ENCODE data around the gene CCDC7.

CCDC7 gene

DNA sequence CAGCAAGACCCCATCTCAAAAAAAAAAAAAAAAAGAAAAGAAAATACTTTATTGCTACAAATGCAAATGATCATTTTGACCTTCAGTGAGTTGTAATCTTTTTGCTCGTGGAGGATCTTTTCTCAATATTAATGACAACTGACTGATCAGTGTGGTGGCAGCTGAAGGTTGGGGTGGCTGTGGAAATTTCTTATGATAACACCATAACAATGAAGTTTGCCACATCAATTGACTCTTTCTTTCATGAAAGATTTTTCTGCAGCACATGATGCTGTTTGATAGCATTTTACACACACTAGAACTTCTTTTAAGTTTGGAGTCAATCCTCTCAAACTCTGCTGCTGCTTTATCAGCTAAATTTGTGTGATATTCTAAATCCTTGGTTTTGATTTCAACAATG is 12.4 kb upstream of the CCDC7 start:
- TF ChIP-seq GATA3 (IDR thresholded peaks at IDR 0.05; ENCODE audit: low read depth, low read length) (no peak), GATA2 (IDR thresholded peaks at IDR 0.05; ENCODE audit: low read depth, low read length) (no peak)

DNA sequence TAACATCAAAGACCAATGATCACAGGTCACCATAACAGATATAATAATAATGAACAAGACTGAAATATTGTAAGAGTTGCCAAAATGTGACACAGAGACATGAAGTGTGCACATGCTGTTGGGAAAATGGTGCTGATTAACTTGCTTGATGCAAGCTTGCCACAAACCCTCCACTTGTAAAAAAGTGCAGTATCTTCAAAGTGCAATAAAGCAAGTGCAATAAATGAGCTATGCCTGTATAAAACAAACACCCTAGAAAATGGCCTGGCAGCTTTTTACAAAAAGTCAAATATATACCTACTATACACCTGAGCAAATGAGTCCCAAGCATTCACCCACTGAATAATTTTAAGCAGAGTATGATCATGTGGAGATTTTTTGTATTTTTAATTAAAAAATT is 9.7 kb upstream of the CCDC7 start:
- no peak for TF ChIP-seq GATA3 (IDR thresholded peaks at IDR 0.05; ENCODE audit: low read depth, low read length)
- no peak for TF ChIP-seq GATA2 (IDR thresholded peaks at IDR 0.05; ENCODE audit: low read depth, low read length)

DNA sequence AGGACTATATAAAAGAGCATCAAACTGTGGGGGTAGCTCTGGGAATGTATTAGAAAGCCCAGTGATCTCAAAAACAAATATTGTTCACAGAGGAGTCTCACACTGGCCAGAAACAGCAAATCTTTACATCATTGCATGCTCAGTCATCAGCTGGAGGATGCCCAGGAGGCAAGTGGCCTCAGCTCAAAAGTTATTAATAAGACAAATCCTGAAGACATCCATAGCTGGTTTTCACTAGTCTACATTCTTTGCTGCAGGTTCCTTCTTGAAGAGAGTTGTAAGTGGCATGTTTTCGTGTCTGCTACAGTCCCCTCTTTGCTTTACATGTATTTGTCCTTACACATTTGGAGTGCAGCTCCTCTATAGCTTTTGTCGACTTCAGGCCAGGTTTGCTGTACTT is 8.6 kb upstream of the CCDC7 start:
- no peak for TF ChIP-seq GATA2 (IDR thresholded peaks at IDR 0.05; ENCODE audit: low read depth, low read length)
- TF ChIP-seq GATA3 (IDR thresholded peaks at IDR 0.05; ENCODE audit: low read depth, low read length) = no peak

DNA sequence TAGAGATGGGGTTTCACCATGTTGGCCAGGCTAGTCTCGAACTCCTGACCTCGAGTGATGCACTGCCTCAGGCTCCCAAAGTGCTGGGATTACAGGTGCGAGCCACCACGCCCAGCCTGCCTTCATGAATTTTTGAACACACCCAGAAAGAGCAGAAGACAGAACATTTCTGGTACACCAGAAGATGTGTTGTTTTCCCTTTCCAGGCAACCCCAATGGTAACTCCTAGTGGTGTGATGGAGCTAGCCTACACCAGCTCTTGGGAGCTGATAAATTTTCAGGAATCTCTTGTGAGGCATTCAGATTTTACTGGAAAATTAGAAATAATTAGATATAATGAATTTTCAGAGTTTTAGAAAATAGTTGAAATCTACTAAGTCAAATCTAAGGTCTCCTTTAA is 904 bp upstream of the CCDC7 start:
- TF ChIP-seq GATA3 (IDR thresholded peaks at IDR 0.05; ENCODE audit: low read depth, low read length) = no peak
- TF ChIP-seq GATA2 (IDR thresholded peaks at IDR 0.05; ENCODE audit: low read depth, low read length) = no peak

DNA sequence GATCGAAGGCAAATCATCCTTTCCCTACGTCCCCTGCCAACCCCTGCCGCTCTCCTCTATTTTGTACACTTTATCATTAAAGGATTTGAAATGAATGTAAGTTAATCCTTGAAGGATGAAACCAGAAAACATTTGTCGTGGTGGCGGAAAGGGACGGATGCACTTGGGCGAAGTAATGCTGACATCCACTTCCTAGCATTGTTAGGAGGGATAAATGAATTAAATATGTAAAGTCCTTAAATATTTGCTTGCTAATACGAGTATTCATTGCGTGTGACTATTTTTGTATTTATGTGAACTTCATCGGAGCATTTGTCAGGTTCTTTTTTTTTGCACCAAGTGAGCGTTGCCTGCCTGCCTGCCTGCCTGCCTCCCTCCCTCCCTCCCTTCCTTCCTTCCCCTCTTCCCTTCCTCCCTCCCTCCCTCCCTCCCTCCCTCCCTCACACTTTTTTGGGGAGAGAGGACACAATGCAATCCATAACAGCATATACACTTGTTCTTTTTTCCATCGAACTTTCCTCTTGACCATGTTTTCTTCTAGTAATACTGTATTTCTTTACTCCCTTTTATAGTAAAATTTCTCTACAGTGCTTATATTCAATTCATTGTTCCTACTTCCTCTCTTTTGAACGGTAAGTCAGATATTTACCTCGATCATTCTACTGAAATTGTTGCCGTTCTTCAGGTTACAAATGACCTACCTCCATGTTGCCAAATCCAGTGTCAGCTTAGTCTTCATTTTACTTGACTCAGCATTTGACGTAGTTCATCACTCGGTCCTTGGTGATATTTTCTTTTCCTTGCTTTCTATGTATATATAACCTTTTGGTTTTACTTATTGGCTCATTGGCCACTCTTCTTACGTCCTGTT is 831 bp downstream of the CCDC7 start:
- TF ChIP-seq GATA2 (IDR thresholded peaks at IDR 0.05; ENCODE audit: low read depth, low read length) (no peak), GATA3 (IDR thresholded peaks at IDR 0.05; ENCODE audit: low read depth, low read length) (no peak)

DNA sequence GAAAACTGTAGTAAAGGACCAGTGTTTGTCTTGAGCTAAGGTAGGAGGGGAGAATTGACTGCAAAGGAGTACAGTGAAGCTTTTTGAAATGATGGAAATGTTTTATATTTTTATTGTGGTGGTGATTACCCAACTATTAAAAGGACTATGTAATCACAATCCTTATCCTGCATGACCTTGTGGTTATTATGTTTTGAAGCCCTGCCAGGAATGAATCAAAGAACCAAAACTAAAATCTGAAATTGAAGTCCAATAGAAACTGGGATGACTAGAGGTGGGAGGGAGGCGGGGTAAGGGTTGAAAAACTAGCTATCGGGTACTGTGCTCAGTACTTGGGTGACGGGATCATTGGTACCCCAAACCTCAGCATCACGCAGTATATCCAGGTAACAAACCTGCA is 8.2 kb downstream of the CCDC7 start:
- no peak for TF ChIP-seq GATA2 (IDR thresholded peaks at IDR 0.05; ENCODE audit: low read depth, low read length)
- no peak for TF ChIP-seq GATA3 (IDR thresholded peaks at IDR 0.05; ENCODE audit: low read depth, low read length)

DNA sequence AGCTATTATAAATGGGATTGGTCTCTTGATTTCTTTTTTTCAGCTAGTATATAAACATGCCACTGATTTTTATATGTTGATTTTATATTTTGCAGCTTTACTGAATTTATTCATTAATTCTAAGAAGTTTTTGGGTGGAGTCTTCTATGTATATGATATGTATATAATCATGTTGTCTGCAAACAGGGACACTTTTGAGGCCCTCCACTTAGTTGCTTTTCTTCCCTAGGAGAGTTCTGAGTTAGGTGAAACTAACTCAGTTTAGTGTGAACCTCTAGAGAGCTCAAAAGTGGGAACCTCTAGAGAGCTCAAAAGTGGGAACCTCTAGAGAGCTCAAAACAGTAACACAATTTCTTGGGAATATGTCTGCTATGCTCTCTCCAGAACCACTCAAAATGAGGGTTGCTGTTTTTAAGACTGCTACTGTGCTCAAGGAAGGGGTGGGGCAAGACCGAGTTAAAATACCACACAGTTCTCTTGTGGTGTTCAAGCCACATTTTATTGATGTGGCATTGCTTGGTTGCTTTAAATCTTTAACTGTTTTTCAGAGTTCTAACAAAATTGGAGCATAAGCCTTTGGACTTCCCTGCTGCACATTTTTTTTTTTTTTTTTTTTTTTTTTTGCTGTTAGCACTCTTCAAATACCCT is 13.2 kb downstream of the CCDC7 start:
- TF ChIP-seq GATA3 (IDR thresholded peaks at IDR 0.05; ENCODE audit: low read depth, low read length) (no peak), GATA2 (IDR thresholded peaks at IDR 0.05; ENCODE audit: low read depth, low read length) (no peak)

DNA sequence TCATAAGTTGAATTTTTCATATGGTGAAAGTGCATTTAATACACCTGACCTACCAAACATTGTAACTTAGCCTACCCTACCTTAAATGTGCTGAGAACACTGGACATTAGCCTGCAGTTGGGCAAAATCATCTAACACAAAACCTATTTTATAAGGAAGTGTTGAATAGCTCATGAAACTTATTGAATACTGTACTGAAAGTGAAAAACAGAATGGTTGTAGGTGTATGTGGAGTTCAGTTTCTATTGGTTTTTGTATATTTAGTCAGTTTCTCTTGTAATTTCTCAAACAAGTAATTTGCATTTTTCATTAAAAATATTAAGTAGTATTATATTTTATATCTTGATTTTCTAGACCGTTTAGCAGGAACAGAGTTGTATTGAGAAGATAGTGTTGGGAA is 15.3 kb downstream of the CCDC7 start:
- no peak for TF ChIP-seq GATA3 (IDR thresholded peaks at IDR 0.05; ENCODE audit: low read depth, low read length)
- TF ChIP-seq GATA2 (IDR thresholded peaks at IDR 0.05; ENCODE audit: low read depth, low read length) = no peak

DNA sequence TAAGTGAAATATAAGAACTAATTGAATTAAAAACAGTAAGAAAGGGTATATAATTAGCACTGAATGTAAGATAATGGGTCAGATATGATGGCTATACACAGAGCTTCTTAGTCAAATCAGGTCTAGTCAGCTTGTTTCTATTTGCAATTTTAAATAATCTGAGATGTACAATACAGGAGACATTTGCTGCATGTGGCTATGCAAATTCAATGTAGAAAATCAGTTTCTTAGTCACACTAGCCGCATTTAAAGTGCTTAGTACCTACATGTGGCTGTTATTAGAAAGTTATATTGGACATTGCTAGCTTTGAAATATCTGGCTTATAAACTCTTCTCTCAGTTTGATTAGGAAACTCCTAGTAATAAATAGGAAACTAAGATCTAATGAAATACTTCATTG is 25.3 kb downstream of the CCDC7 start:
- no peak for TF ChIP-seq GATA3 (IDR thresholded peaks at IDR 0.05; ENCODE audit: low read depth, low read length)
- TF ChIP-seq GATA2 (IDR thresholded peaks at IDR 0.05; ENCODE audit: low read depth, low read length) = no peak

DNA sequence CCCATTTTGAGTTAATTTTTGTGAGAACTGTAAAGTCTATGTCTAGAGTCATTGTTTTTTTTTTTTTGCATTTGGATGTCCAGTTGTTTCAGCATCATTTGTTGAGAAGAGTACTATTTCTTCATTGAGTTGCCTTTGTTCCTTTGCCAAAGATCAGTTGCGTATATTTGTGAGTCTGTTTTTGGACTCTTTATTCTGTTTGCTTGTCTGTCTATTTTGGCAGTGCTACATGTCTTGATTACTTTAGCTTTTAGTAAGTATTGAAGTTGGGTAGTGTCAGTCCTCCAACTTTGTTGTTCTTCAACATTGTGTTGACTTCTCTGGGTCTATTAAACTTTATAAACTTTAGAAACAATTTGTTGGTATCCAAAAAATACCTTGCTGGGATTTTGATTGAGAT is 31.6 kb downstream of the CCDC7 start:
- no peak for TF ChIP-seq GATA2 (IDR thresholded peaks at IDR 0.05; ENCODE audit: low read depth, low read length)
- no peak for TF ChIP-seq GATA3 (IDR thresholded peaks at IDR 0.05; ENCODE audit: low read depth, low read length)

DNA sequence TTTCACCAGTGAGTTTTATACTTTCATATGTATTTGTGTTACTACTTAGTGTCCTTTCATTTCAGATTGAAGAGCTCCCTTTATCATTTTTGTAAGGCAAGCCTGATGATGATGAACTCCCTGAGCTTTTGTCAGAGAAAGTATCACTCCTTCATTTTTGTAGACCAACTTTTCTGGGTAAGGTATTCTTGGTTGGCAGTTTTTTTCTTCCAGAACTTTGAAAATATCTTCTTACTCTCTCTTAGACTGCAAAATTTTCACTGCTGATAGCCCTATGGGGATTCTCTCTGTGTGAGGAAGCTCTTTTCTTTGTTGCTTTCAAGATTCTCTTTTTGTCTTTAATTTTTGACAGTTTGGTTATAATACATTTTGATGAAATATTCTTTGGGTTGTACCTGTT is 35.7 kb downstream of the CCDC7 start:
- TF ChIP-seq GATA2 (IDR thresholded peaks at IDR 0.05; ENCODE audit: low read depth, low read length) (no peak), GATA3 (IDR thresholded peaks at IDR 0.05; ENCODE audit: low read depth, low read length) (no peak)

DNA sequence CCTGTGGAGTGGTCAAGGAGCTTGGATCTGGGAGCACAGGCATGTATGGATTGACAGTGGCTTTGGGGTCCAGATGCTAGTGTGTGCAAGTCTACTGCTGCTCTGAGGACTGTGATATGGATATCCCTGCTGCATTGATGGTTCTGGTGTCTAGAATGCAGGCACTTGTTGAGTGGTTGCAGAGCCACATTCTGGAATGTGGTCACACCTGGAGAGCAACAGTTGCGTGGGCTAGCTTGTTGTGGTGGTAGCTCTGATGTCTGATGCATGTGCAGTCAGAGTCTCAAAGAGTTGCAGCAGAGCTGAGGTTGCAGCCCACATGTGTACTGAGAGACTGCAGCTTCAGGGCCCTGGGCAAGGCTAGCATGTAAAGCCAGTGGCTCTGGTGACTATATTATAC is 43.2 kb downstream of the CCDC7 start:
- TF ChIP-seq GATA3 (IDR thresholded peaks at IDR 0.05; ENCODE audit: low read depth, low read length) (no peak), GATA2 (IDR thresholded peaks at IDR 0.05; ENCODE audit: low read depth, low read length) (no peak)

DNA sequence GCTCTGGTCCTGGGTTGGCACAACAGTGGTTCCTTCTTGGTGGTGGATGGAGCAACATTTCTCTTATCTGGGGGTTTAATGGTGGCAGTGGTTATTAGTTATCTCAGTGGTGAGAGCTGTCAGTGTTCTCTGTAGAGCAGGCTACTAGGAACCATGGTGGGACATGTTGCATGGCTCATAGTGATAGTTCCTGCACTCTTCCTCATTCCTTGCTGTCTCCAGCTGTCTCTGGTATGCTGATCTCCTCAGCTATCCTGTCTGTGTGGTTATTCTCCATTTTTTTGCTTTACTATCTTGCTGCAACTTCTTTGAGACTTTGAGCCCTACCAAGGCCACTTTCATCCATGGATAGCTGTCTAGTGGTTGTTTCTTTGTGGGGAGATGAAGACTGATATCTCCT is 44.0 kb downstream of the CCDC7 start:
- TF ChIP-seq GATA3 (IDR thresholded peaks at IDR 0.05; ENCODE audit: low read depth, low read length) (no peak), GATA2 (IDR thresholded peaks at IDR 0.05; ENCODE audit: low read depth, low read length) (no peak)

DNA sequence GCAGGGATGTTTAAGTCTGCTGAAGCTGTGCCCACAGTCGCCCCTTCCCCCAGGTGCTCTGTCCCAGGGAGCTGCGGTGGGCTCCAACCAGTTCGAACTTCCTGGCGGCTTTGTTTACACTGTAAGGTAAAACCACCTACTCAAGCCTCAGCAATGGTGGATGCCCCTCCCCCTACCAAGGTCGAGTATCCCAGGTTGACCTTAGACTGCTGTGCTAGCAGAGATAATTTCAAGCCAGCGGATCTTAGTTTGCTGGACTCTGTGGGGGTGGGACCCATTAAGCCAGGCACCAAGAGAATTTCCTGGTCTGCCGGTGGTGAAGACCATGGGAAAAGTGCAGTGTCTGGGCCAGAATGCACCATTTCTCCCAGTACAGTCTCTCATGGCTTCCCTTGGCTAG is 56.0 kb downstream of the CCDC7 start:
- no peak for TF ChIP-seq GATA3 (IDR thresholded peaks at IDR 0.05; ENCODE audit: low read depth, low read length)
- TF ChIP-seq GATA2 (IDR thresholded peaks at IDR 0.05; ENCODE audit: low read depth, low read length) = no peak

DNA sequence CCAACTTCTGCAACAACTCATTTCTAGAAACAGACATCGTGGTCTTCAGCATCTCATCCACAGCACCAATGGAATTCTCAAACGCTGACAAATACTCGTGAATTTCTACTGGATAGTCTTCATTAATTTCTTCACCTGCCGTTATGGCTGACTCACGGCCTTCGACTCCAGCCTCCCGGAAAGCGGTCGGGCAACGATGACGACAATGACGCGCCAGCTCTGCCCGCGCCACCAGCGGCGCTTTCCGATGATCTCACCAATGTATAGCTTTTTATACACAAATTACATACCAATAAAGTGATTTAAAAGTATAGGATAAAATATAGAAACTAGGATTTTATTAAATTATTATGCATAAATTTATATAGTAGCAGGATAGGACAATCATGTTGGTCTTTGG is 65.7 kb downstream of the CCDC7 start:
- no peak for TF ChIP-seq GATA3 (IDR thresholded peaks at IDR 0.05; ENCODE audit: low read depth, low read length)
- TF ChIP-seq GATA2 (IDR thresholded peaks at IDR 0.05; ENCODE audit: low read depth, low read length) = no peak

All from SH-SY5Y (cell line).